Spleen (tissue), 11 donors: Measurements from ENCODE around the gene PKD1L1. TPM values are rescaled to one million over a fixed set of nuclear protein-coding genes. Genes with fewer than 3 reads are reported as not detected.

Experiments
- DNase-seq: peaks from one replicate; pipeline ENCODE4 v3.0.0-alpha.2; 2020
- H3K27ac ChIP-seq, 8 donors: fragments of 200-600 bp; sonication (generic) in 7 of 8; 1 replicate in 4 of 8; 2 replicates in 4 of 8; pipeline versions ENCODE4 v1.5.0 to v1.8.0; 2016 to 2021; ENCODE audit warnings: inconsistent platforms in 4 of 8, mild to moderate bottlenecking in 4 of 8, moderate library complexity in 1 of 8
- H3K27me3 ChIP-seq, 7 donors: fragments of 200-600 bp; sonication (generic) in 6 of 7; replicated peaks in 1 of 7; 1 replicate in 4 of 7; 2 replicates in 3 of 7; pipeline versions ENCODE4 v1.5.0 to v1.8.0; 2016 to 2021; ENCODE audit warnings: inconsistent platforms in 3 of 7, mild to moderate bottlenecking in 1 of 7
- H3K36me3 ChIP-seq, 6 donors: fragments of 200-600 bp; sonication (generic) in 5 of 6; 1 replicate in 4 of 6; 2 replicates in 2 of 6; pipeline versions ENCODE4 v1.5.0 to v1.8.0; 2016 to 2021; ENCODE audit warnings: inconsistent platforms in 2 of 6
- H3K4me1 ChIP-seq, 6 donors: fragments of 200-600 bp; sonication (generic) in 5 of 6; 1 replicate in 3 of 6; 2 replicates in 3 of 6; pipeline versions ENCODE4 v1.5.0 to v1.8.0; 2016 to 2021; ENCODE audit warnings: inconsistent platforms in 3 of 6
- H3K4me3 ChIP-seq, 8 donors: fragments of 200-600 bp; sonication (generic) in 7 of 8; 1 replicate in 4 of 8; 2 replicates in 4 of 8; pipeline versions ENCODE4 v1.5.0 to v1.8.0; 2016 to 2021; ENCODE audit warnings: inconsistent platforms in 4 of 8, mild to moderate bottlenecking in 4 of 8, moderate library complexity in 2 of 8
- H3K9me3 ChIP-seq, 8 donors: fragments of 200-600 bp; sonication (generic) in 7 of 8; 1 replicate in 4 of 8; 2 replicates in 4 of 8; pipeline versions ENCODE4 v1.5.0 to v1.8.0; 2016 to 2021; ENCODE audit warnings: inconsistent platforms in 4 of 8
- CTCF ChIP-seq, 11 experiments: fragments of 200-600 bp in 7 of 11; fragments of 450-650 bp in 4 of 11; sonication (generic) in 4 of 11; IDR thresholded peaks in 8 of 11; conservative IDR thresholded peaks in 3 of 11; 1 replicate in 7 of 11; 2 replicates in 4 of 11; pipeline versions ENCODE4 v1.4.0 to v1.8.0; 2016 to 2021; ENCODE audit warnings: antibody characterized with exemption in 11 of 11, inconsistent platforms in 4 of 11, mild to moderate bottlenecking in 1 of 11
- POLR2A ChIP-seq, 3 donors: fragments of 450-650 bp; IDR thresholded peaks; one replicate each; pipeline ENCODE4 v1.5.1; 2017; ENCODE audit warnings: antibody characterized with exemption in 3 of 3, mild to moderate bottlenecking in 1 of 3
- POLR2AphosphoS5 ChIP-seq, 3 donors: sonication (generic); formaldehyde crosslinking; IDR thresholded peaks; one replicate each; pipeline ENCODE4 v1.5.1; 2017; ENCODE audit warnings: antibody characterized with exemption in 3 of 3
- WGBS, 5 donors: extraction: QIAGEN DNeasy Blood & Tissue Kit in 3 of 5; methylation state at CpG; one replicate each; pipeline versions ENCODE4 v1.1.5 to v1.1.7; 2013 to 2018; 5-methylcytosine and 5-hydroxymethylcytosine counted together
- intact Hi-C: fragments of 100-400 bp; cut with DNase I; formaldehyde crosslinking; loops from one replicate; pipeline ENCODE4 v1.15.0; 2023; ENCODE audit warnings: low total_unique reads
- polyA plus RNA-seq, 3 donors: library from polyadenylated mRNA; stranded (reverse); fragments of 200-250 nt; gene quantifications; one replicate each; pipeline ENCODE4 v1.2.1, GENCODE V29; 2013
- total RNA-seq, 7 donors: library from RNA; depleted of rRNA in 3 of 7; stranded (reverse); fragments of >200 nt in 3 of 7; fragmentation: NEBNext Ultra II Directional in 4 of 7; extraction: Animal tissue kit (Norgen Biotek cat#: 25700) in 4 of 7; gene quantifications; one replicate each; pipeline versions ENCODE4 v1.1.0 to v1.2.1, GENCODE V29; 2016 to 2021
- donor health status: healthy with polysubstance abuse.
- donor health status: DM: no; HTN: no; CAD: no; lungs with moderate emphysema.
- donor health status: DM: no; HTN: no; CAD: no.
- donor health status: Bipolar disorder and iron deficiency.
- donor health status: healthy.
- donor health status: DM: no; HTN: no; CAD: no.
- donor health status: DM: yes; HTN: yes; CAD: no.

PKD1L1 gene
- total and polyA plus RNA-seq, 10 donors: 0.28 to 1.3 (median 0.49) TPM

DNA sequence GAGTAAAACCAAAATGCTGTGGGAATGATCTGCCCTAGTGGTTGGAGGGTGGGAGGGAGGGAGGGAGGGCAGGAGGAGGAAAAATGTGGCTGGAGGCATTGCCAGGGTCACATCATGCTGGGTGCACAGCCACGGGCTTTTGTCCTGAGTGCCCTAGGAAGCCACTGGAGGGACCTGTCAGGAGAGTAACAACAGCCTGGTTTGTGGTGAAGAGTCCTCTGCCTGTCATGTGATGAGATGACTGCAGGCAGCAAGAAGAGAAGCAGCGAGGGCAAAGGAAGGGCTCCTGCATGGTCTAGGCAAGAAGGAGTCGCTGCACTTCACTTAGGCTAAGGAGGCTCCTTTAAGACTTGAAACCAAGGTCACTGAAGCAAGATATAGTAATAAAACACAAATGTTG, 65.6 kb downstream of the PKD1L1 start:
- WGBS, 5 donors: 63 to 81% (median 75%) methylated on average over 3 of the region's 3 CpGs
- Histone ChIP-seq H3K27me3 (no peaks in the 10 kb centered on the region), H3K27ac (no peak overlapping the region), H3K36me3 (no peaks in the 10 kb centered on the region), H3K4me1 (no peaks in the 10 kb centered on the region), H3K4me3 (no peak overlapping the region), H3K9me3 (no peaks in the 10 kb centered on the region)
- TF ChIP-seq POLR2AphosphoS5 (IDR thresholded peaks at IDR 0.05) (no peak), POLR2A (IDR thresholded peaks at IDR 0.05) (no peak), CTCF (IDR thresholded peaks at IDR 0.05 in 8 of 11, conservative IDR thresholded peaks at IDR 0.05 in 3 of 11) (no peak)
- DNase-seq: no peak
- intact Hi-C loops: no loop called here

GRCh38 chr7:47881256-47881655, 67.0 kb downstream of the PKD1L1 start:
- TF ChIP-seq POLR2A (IDR thresholded peaks at IDR 0.05) (no peak), CTCF (IDR thresholded peaks at IDR 0.05 in 8 of 11, conservative IDR thresholded peaks at IDR 0.05 in 3 of 11) (no peak), POLR2AphosphoS5 (IDR thresholded peaks at IDR 0.05) (no peak)
- Histone ChIP-seq H3K27me3 (no peaks in the 10 kb centered on the region), H3K9me3 (no peaks in the 10 kb centered on the region), H3K27ac (no peak overlapping the region), H3K36me3 (no peaks in the 10 kb centered on the region), H3K4me1 (no peaks in the 10 kb centered on the region), H3K4me3 (no peak overlapping the region)
- no peak for DNase-seq
- intact Hi-C loops: no loop called here
- 63 to 87% (median 73%) methylated on average over 4 of the region's 4 CpGs for WGBS, 5 donors

- no peaks in the 10 kb centered on the region for H3K4me1 ChIP-seq
- 61 to 83% (median 67%) methylated on average over 4 of the region's 4 CpGs for WGBS, 5 donors
- H3K4me3 ChIP-seq: no peak overlapping the region
- H3K27me3 ChIP-seq: no peaks in the 10 kb centered on the region
- H3K36me3 ChIP-seq: no peaks in the 10 kb centered on the region
- intact Hi-C loops: no loop called here
- H3K27ac ChIP-seq: no peak overlapping the region
- no peak for TF ChIP-seq CTCF (IDR thresholded peaks at IDR 0.05 in 8 of 11, conservative IDR thresholded peaks at IDR 0.05 in 3 of 11)
- H3K9me3 ChIP-seq: no peaks in the 10 kb centered on the region
- no peak for DNase-seq
These were observed 69.6 kb downstream of the PKD1L1 start for GRCh38 chr7:47878662-47879061.

DNA sequence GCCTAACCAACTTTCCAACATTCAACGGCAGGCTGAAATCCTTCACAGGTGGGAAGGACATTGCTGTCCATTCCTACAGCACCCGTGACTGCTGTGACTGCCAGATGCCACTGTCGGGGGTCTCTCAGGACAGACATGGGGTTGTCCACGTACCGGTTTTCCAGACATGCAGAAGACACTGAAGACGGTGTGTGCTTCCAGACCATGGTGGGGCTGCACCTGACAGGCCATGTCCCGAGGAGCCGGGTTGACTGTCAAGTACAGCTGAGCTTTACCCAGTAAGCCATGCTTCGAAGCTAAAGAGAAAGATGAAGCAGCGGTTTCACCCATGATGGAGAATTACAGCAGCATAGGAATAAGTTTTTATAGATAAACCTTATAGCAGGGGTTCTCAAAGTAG, 70.9 kb downstream of the PKD1L1 start:
- TF ChIP-seq POLR2AphosphoS5 (IDR thresholded peaks at IDR 0.05) (no peak), POLR2A (IDR thresholded peaks at IDR 0.05) (no peak), CTCF (IDR thresholded peaks at IDR 0.05 in 8 of 11, conservative IDR thresholded peaks at IDR 0.05 in 3 of 11) (no peak)
- WGBS, 5 donors: 91 to 97% (median 95%) methylated on average over 10 of the region's 10 CpGs
- Histone ChIP-seq H3K27ac (no peak overlapping the region), H3K9me3 (no peaks in the 10 kb centered on the region), H3K27me3 (no peaks in the 10 kb centered on the region), H3K36me3 (no peaks in the 10 kb centered on the region), H3K4me1 (no peaks in the 10 kb centered on the region), H3K4me3 (no peak overlapping the region)
- intact Hi-C loops: no loop called here
- DNase-seq: no peak
